NCI-H446 treated with DMSO at 0.1 percent for 48 hours (cell line): ENCODE results near the gene GAB3.
"Not testable (repeated sequence)": the region's sequence is repeated elsewhere in the genome, so short reads cannot be mapped to it uniquely, and the experiment has no call there.

Experiments used
- DNase-seq: peaks from one replicate; lab custom pipeline; 2025; lab: John Stamatoyannopoulos, UW

Gene GAB3

GRCh38 chrX:154655786-154656185 is 95.1 kb downstream of the GAB3 start:
- no peak for DNase-seq

- no peak for DNase-seq
These were observed 95.5 kb downstream of the GAB3 start for GRCh38 chrX:154655346-154655745.

- no peak for DNase-seq
These were observed 96.0 kb downstream of the GAB3 start for GRCh38 chrX:154654925-154655324.

GRCh38 chrX:154654372-154654771 is 96.5 kb downstream of the GAB3 start:
- DNase-seq: no peak

- DNase-seq: not testable (repeated sequence)
These were observed 97.5 kb downstream of the GAB3 start, which contains the start of gene CTAG2 for GRCh38 chrX:154653413-154653812. TSS of gene CTAG2 (minus strand) at chrX:154653579. CDS start at chrX:154653515, 64 bp downstream.

GRCh38 chrX:154653048-154653401 is 97.9 kb downstream of the GAB3 start:
- DNase-seq: no peak

- no peak for DNase-seq
These were observed 98.4 kb downstream of the GAB3 start for GRCh38 chrX:154652311-154653047.

GRCh38 chrX:154650221-154650510 is 100.7 kb downstream of the GAB3 start:
- DNase-seq: no peak

- no peak for DNase-seq
These were observed 101.2 kb downstream of the GAB3 start for GRCh38 chrX:154649503-154650220.

GRCh38 chrX:154648931-154649330 is 101.9 kb downstream of the GAB3 start:
- no peak for DNase-seq

- DNase-seq: not testable (repeated sequence)
These were observed 105.0 kb downstream of the GAB3 start for GRCh38 chrX:154645745-154646378.

- DNase-seq: not testable (repeated sequence)
These were observed 107.2 kb downstream of the GAB3 start for GRCh38 chrX:154643708-154644107.

GRCh38 chrX:154641740-154642139 is 109.1 kb downstream of the GAB3 start:
- not testable (repeated sequence) for DNase-seq

GRCh38 chrX:154633661-154634060 is 117.2 kb downstream of the GAB3 start:
- DNase-seq: not testable (repeated sequence)

- not testable (repeated sequence) for DNase-seq
These were observed 119.9 kb downstream of the GAB3 start for GRCh38 chrX:154630949-154631348.

GRCh38 chrX:154628960-154629359 is 121.9 kb downstream of the GAB3 start:
- DNase-seq: not testable (repeated sequence)
